ENCODE results near the gene SH2B3. TPM values are rescaled to one million over a fixed set of nuclear protein-coding genes. Genes with fewer than 3 reads are reported as not detected.

SH2B3 gene
- total RNA-seq, 1 donor from 2014 or later, result 7.8 TPM

GRCh38 chr12:111440152-111440551, 34.4 kb downstream of the SH2B3 start:
- H3K27ac ChIP-seq (ENCODE audit: low read depth, low read length), result no peak overlapping the region
- no peak overlapping the region for H3K4me3 ChIP-seq (ENCODE audit: low read length in 3 of 3)
- no peaks in the 10 kb centered on the region for H3K27me3 ChIP-seq (ENCODE audit: control insufficient read depth in 3 of 3, insufficient read depth in 3 of 3, low read length in 3 of 3)
- peak overlapping the region in 2 of 3 donors; percentile 3 to 10 for H3K9ac ChIP-seq (ENCODE audit: low read depth in 1 of 3, low read length in 3 of 3)
- peaks cover 53 to 82% (median 61%) of the 10 kb centered on the region in 3 donors for H3K4me1 ChIP-seq (ENCODE audit: control insufficient read depth in 3 of 3, insufficient read depth in 3 of 3, low read length in 3 of 3)
- H3K9me3 ChIP-seq (ENCODE audit: control insufficient read depth in 3 of 3, low read length in 3 of 3), result no peaks in the 10 kb centered on the region
- H3K36me3 ChIP-seq (ENCODE audit: control insufficient read depth in 3 of 3, insufficient read depth in 3 of 3, low read length in 3 of 3), result peaks cover 10 to 19% (median 11%) of the 10 kb centered on the region in 3 donors

GRCh38 chr12:111440631-111441030, 34.9 kb downstream of the SH2B3 start:
- peak overlapping the region in 1 of 3 donors; percentile 3 for H3K9ac ChIP-seq (ENCODE audit: low read depth in 1 of 3, low read length in 3 of 3)
- peaks cover 10 to 19% (median 11%) of the 10 kb centered on the region in 3 donors for H3K36me3 ChIP-seq (ENCODE audit: control insufficient read depth in 3 of 3, insufficient read depth in 3 of 3, low read length in 3 of 3)
- peaks cover 53 to 82% (median 61%) of the 10 kb centered on the region in 3 donors for H3K4me1 ChIP-seq (ENCODE audit: control insufficient read depth in 3 of 3, insufficient read depth in 3 of 3, low read length in 3 of 3)
- no peaks in the 10 kb centered on the region for H3K27me3 ChIP-seq (ENCODE audit: control insufficient read depth in 3 of 3, insufficient read depth in 3 of 3, low read length in 3 of 3)
- H3K27ac ChIP-seq (ENCODE audit: low read depth, low read length), result no peak overlapping the region
- no peak overlapping the region for H3K4me3 ChIP-seq (ENCODE audit: low read length in 3 of 3)
- no peaks in the 10 kb centered on the region for H3K9me3 ChIP-seq (ENCODE audit: control insufficient read depth in 3 of 3, low read length in 3 of 3)

- peaks cover 54 to 82% (median 61%) of the 10 kb centered on the region in 3 donors for H3K4me1 ChIP-seq (ENCODE audit: control insufficient read depth in 3 of 3, insufficient read depth in 3 of 3, low read length in 3 of 3)
These were observed 35.6 kb downstream of the SH2B3 start for GRCh38 chr12:111441107-111441928.

GRCh38 chr12:111442301-111443045, 36.8 kb downstream of the SH2B3 start:
- Histone ChIP-seq H3K27ac (ENCODE audit: low read depth, low read length) (peak overlapping the region; percentile 82), H3K4me3 (ENCODE audit: low read length in 3 of 3) (no peak overlapping the region), H3K36me3 (ENCODE audit: control insufficient read depth in 3 of 3, insufficient read depth in 3 of 3, low read length in 3 of 3) (peaks cover 10 to 28% (median 11%) of the 10 kb centered on the region in 3 donors), H3K9ac (ENCODE audit: low read depth in 1 of 3, low read length in 3 of 3) (peak overlapping the region in 1 of 3 donors; percentile 45), H3K4me1 (ENCODE audit: control insufficient read depth in 3 of 3, insufficient read depth in 3 of 3, low read length in 3 of 3) (peaks cover 57 to 81% (median 66%) of the 10 kb centered on the region in 3 donors), H3K27me3 (ENCODE audit: control insufficient read depth in 3 of 3, insufficient read depth in 3 of 3, low read length in 3 of 3) (no peaks in the 10 kb centered on the region), H3K9me3 (ENCODE audit: control insufficient read depth in 3 of 3, low read length in 3 of 3) (no peaks in the 10 kb centered on the region)

More at GRCh38 chr12:111441107-111441928, 35.6 kb downstream of the SH2B3 start:
- Histone ChIP-seq H3K27ac (ENCODE audit: low read depth, low read length) (no peak overlapping the region), H3K4me3 (ENCODE audit: low read length in 3 of 3) (no peak overlapping the region), H3K36me3 (ENCODE audit: control insufficient read depth in 3 of 3, insufficient read depth in 3 of 3, low read length in 3 of 3) (peaks cover 10 to 21% (median 11%) of the 10 kb centered on the region in 3 donors), H3K27me3 (ENCODE audit: control insufficient read depth in 3 of 3, insufficient read depth in 3 of 3, low read length in 3 of 3) (no peaks in the 10 kb centered on the region), H3K9ac (ENCODE audit: low read depth in 1 of 3, low read length in 3 of 3) (no peak overlapping the region), H3K9me3 (ENCODE audit: control insufficient read depth in 3 of 3, low read length in 3 of 3) (no peaks in the 10 kb centered on the region)

- peak overlapping the region; percentile 82 for H3K27ac ChIP-seq (ENCODE audit: low read depth, low read length)
- peaks cover 61 to 81% (median 70%) of the 10 kb centered on the region in 3 donors for H3K4me1 ChIP-seq (ENCODE audit: control insufficient read depth in 3 of 3, insufficient read depth in 3 of 3, low read length in 3 of 3)
- H3K36me3 ChIP-seq (ENCODE audit: control insufficient read depth in 3 of 3, insufficient read depth in 3 of 3, low read length in 3 of 3), result peaks cover 16 to 34% (median 17%) of the 10 kb centered on the region in 3 donors
- peak overlapping the region in 1 of 3 donors; percentile 45 for H3K9ac ChIP-seq (ENCODE audit: low read depth in 1 of 3, low read length in 3 of 3)
- no peaks in the 10 kb centered on the region for H3K27me3 ChIP-seq (ENCODE audit: control insufficient read depth in 3 of 3, insufficient read depth in 3 of 3, low read length in 3 of 3)
- no peak overlapping the region for H3K4me3 ChIP-seq (ENCODE audit: low read length in 3 of 3)
- H3K9me3 ChIP-seq (ENCODE audit: control insufficient read depth in 3 of 3, low read length in 3 of 3), result no peaks in the 10 kb centered on the region
These were observed 37.4 kb downstream of the SH2B3 start for GRCh38 chr12:111443086-111443485.

GRCh38 chr12:111443586-111443985, 37.9 kb downstream of the SH2B3 start:
- H3K9me3 ChIP-seq (ENCODE audit: control insufficient read depth in 3 of 3, low read length in 3 of 3), result no peaks in the 10 kb centered on the region
- no peaks in the 10 kb centered on the region for H3K27me3 ChIP-seq (ENCODE audit: control insufficient read depth in 3 of 3, insufficient read depth in 3 of 3, low read length in 3 of 3)
- H3K27ac ChIP-seq (ENCODE audit: low read depth, low read length), result peak overlapping the region; percentile 82
- H3K9ac ChIP-seq (ENCODE audit: low read depth in 1 of 3, low read length in 3 of 3), result peak overlapping the region in 2 of 3 donors; percentile 38 to 45
- H3K4me3 ChIP-seq (ENCODE audit: low read length in 3 of 3), result no peak overlapping the region
- peaks cover 64 to 81% (median 70%) of the 10 kb centered on the region in 3 donors for H3K4me1 ChIP-seq (ENCODE audit: control insufficient read depth in 3 of 3, insufficient read depth in 3 of 3, low read length in 3 of 3)
- H3K36me3 ChIP-seq (ENCODE audit: control insufficient read depth in 3 of 3, insufficient read depth in 3 of 3, low read length in 3 of 3), result peaks cover 21 to 35% (median 22%) of the 10 kb centered on the region in 3 donors

GRCh38 chr12:111444314-111444924, 38.7 kb downstream of the SH2B3 start:
- peak overlapping the region; percentile 30 to 77 (median 40) for H3K9ac ChIP-seq (ENCODE audit: low read depth in 1 of 3, low read length in 3 of 3)
- no peaks in the 10 kb centered on the region for H3K9me3 ChIP-seq (ENCODE audit: control insufficient read depth in 3 of 3, low read length in 3 of 3)
- H3K27ac ChIP-seq (ENCODE audit: low read depth, low read length), result peak overlapping the region; percentile 82
- H3K27me3 ChIP-seq (ENCODE audit: control insufficient read depth in 3 of 3, insufficient read depth in 3 of 3, low read length in 3 of 3), result no peaks in the 10 kb centered on the region
- H3K4me3 ChIP-seq (ENCODE audit: low read length in 3 of 3), result peak overlapping the region in 1 of 3 donors; percentile 6
- H3K4me1 ChIP-seq (ENCODE audit: control insufficient read depth in 3 of 3, insufficient read depth in 3 of 3, low read length in 3 of 3), result peaks cover 71 to 84% (median 78%) of the 10 kb centered on the region in 3 donors
- peaks cover 21 to 35% (median 22%) of the 10 kb centered on the region in 3 donors for H3K36me3 ChIP-seq (ENCODE audit: control insufficient read depth in 3 of 3, insufficient read depth in 3 of 3, low read length in 3 of 3)

GRCh38 chr12:111444925-111445725, 39.4 kb downstream of the SH2B3 start:
- Histone ChIP-seq H3K4me1 (ENCODE audit: control insufficient read depth in 3 of 3, insufficient read depth in 3 of 3, low read length in 3 of 3) (peaks cover 69 to 84% (median 79%) of the 10 kb centered on the region in 3 donors), H3K9me3 (ENCODE audit: control insufficient read depth in 3 of 3, low read length in 3 of 3) (no peaks in the 10 kb centered on the region), H3K9ac (ENCODE audit: low read depth in 1 of 3, low read length in 3 of 3) (peak overlapping the region; percentile 40 to 77 (median 60)), H3K27ac (ENCODE audit: low read depth, low read length) (peak overlapping the region; percentile 82), H3K4me3 (ENCODE audit: low read length in 3 of 3) (peak overlapping the region in 2 of 3 donors; percentile 41 to 54), H3K36me3 (ENCODE audit: control insufficient read depth in 3 of 3, insufficient read depth in 3 of 3, low read length in 3 of 3) (peaks cover 21 to 35% (median 22%) of the 10 kb centered on the region in 3 donors), H3K27me3 (ENCODE audit: control insufficient read depth in 3 of 3, insufficient read depth in 3 of 3, low read length in 3 of 3) (no peaks in the 10 kb centered on the region)

Measured in skeletal muscle tissue (tissue), 4 donors.